Cardiac fibroblast (primary cell): ENCODE results near the gene LOC128125822.

Experiments used
- DNase-seq, 2 donors: peaks; one replicate each; pipeline versions ENCODE4 v3.0.0 to v3.0.0-alpha.2; 2010; ENCODE audit warnings: low read depth in 2 of 2
- H3K4me3 ChIP-seq, 2 donors: replicated peaks in 1 of 2; 1 replicate in 1 of 2; 2 replicates in 1 of 2; pipeline ENCODE4 v1.5.1; 2011; ENCODE audit warnings: low read depth in 2 of 2, low read length in 2 of 2, mild to moderate bottlenecking in 2 of 2, moderate library complexity in 1 of 2
- CTCF ChIP-seq: IDR thresholded peaks from one replicate; pipeline ENCODE4 v1.5.1; 2011; ENCODE audit warnings: low read depth, mild to moderate bottlenecking, low read length, inconsistent platforms

The LOC128125822 gene

GRCh38 chr6:63529498-63529897 is 42.8 kb upstream of the LOC128125822 start:
- no peak for DNase-seq
- no peak for TF ChIP-seq CTCF
- H3K4me3 ChIP-seq: no peak overlapping the region

- H3K4me3 ChIP-seq: no peak overlapping the region
- no peak for DNase-seq
- no peak for TF ChIP-seq CTCF
Observed at GRCh38 chr6:63530182-63530581, 42.1 kb upstream of the LOC128125822 start.

- no peak for DNase-seq
- H3K4me3 ChIP-seq: no peak overlapping the region
- TF ChIP-seq CTCF: no peak
Observed at GRCh38 chr6:63530991-63531390, 41.3 kb upstream of the LOC128125822 start.

GRCh38 chr6:63533026-63533425 is 39.3 kb upstream of the LOC128125822 start:
- DNase-seq: no peak
- TF ChIP-seq CTCF: no peak
- H3K4me3 ChIP-seq: no peak overlapping the region

GRCh38 chr6:63533952-63534351 is 38.3 kb upstream of the LOC128125822 start:
- no peak for TF ChIP-seq CTCF

GRCh38 chr6:63537201-63537958 is 34.9 kb upstream of the LOC128125822 start:
- TF ChIP-seq CTCF: no peak
- H3K4me3 ChIP-seq: no peak overlapping the region
- peak; percentile 8 to 49 for DNase-seq

More at GRCh38 chr6:63533952-63534351, 38.3 kb upstream of the LOC128125822 start:
- no peak overlapping the region for H3K4me3 ChIP-seq
- no peak for DNase-seq

- DNase-seq: no peak
- TF ChIP-seq CTCF: no peak
- H3K4me3 ChIP-seq: no peak overlapping the region
Observed at GRCh38 chr6:63537959-63538300, 34.4 kb upstream of the LOC128125822 start.
